Activated CD8-positive, alpha-beta memory T cell treated with anti-CD3 and anti-CD28 coated beads for 1 hour (primary cell): Measurements from ENCODE around the gene CDX1.

Source experiments
- DNase-seq, 2 donors: peaks; one replicate each; pipeline ENCODE4 v3.0.0-alpha.2; 2020; ENCODE audit warnings: low read depth in 1 of 2; ENCODE audit errors: extremely low read depth in 1 of 2

Gene CDX1

GRCh38 chr5:150166650-150167511 lies at the start of gene CDX1:
Gene CDX1, plus strand, starts transcription at chr5:150166778. Its CDS starts 99 bp downstream, at chr5:150166877.
- DNase-seq = no peak

- no peak for DNase-seq
Measured at GRCh38 chr5:150117945-150118560, 48.5 kb upstream of the CDX1 start.

- no peak for DNase-seq
Measured at GRCh38 chr5:150118561-150119229, 47.9 kb upstream of the CDX1 start.

GRCh38 chr5:150119421-150120061 lies 47.0 kb upstream of the CDX1 start:
- DNase-seq = no peak

- DNase-seq = no peak
Measured at GRCh38 chr5:150120062-150120441, 46.5 kb upstream of the CDX1 start.

- no peak for DNase-seq
Measured at GRCh38 chr5:150120617-150121447, 45.7 kb upstream of the CDX1 start.

GRCh38 chr5:150121448-150122157 lies 45.0 kb upstream of the CDX1 start:
- DNase-seq = no peak

- DNase-seq = no peak
Measured at GRCh38 chr5:150122158-150122510, 44.4 kb upstream of the CDX1 start.

- no peak for DNase-seq
Measured at GRCh38 chr5:150122536-150123481, 43.8 kb upstream of the CDX1 start.

- DNase-seq = no peak
Measured at GRCh38 chr5:150123542-150123941, 43.0 kb upstream of the CDX1 start.

- DNase-seq = no peak
Measured at GRCh38 chr5:150124111-150124557, 42.4 kb upstream of the CDX1 start.

GRCh38 chr5:150124596-150124995 lies 42.0 kb upstream of the CDX1 start:
- no peak for DNase-seq

- DNase-seq = no peak
Measured at GRCh38 chr5:150125334-150125733, 41.2 kb upstream of the CDX1 start.

- DNase-seq = no peak
Measured at GRCh38 chr5:150126199-150126920, 40.2 kb upstream of the CDX1 start.

GRCh38 chr5:150126921-150127265 lies 39.7 kb upstream of the CDX1 start:
- DNase-seq = no peak

GRCh38 chr5:150129454-150129812 lies 37.1 kb upstream of the CDX1 start:
- no peak for DNase-seq

GRCh38 chr5:150129813-150130492 lies 36.6 kb upstream of the CDX1 start:
- DNase-seq = peak in 1 of 2 donors; percentile 18

GRCh38 chr5:150130493-150130922 lies 36.1 kb upstream of the CDX1 start:
- no peak for DNase-seq
